Measurements from ENCODE around the gene MRPS30.
A peak's percentile ranks its signal among the peaks of the same experiment; 100 is the strongest.
"Not testable (repeated sequence)": the region's sequence is repeated elsewhere in the genome, so short reads cannot be mapped to it uniquely, and the experiment has no call there.

The MRPS30 gene

DNA sequence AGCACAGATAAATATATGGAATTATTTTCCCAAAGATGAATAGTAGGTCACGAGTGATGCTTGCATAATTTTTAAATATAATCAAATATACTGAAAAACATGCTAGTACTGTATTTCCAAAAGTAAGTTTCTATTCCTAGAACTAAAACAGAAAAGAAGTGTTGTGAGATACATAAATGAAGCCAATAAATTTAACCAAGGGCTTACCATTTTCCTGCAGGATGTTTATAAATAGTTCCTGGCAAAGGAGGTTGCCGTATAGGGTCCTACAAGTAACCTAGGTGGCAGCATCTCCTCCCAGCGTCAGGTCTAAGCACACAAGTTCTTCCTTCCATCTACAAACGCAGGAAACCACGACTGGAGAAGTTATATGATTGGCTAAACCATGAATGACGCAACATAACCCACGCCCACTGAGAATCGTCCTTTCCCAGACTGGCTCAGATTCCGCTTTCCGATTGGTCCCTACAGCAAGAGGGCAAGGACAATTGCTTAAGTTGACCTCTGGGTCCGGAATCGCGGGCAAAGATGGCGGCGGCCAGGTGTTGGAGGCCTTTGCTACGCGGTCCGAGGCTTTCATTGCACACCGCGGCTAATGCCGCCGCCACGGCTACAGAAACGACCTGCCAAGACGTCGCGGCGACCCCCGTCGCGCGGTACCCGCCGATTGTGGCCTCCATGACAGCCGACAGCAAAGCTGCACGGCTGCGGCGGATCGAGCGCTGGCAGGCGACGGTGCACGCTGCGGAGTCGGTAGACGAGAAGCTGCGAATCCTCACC lies at the start of gene MRPS30:
MRPS30 (plus strand) TSS at position 513 of the 780 bp plus-strand sequence; CDS start at position 529, 16 bp downstream.
- Histone ChIP-seq H3K4me3 (ENCODE audit: low read depth, low read length) (peak within 1 kb of the TSS; percentile 89), H3K27ac (peak within 1 kb of the TSS; percentile 54), H3K27me3 (replicated peaks) (no peaks in the 10 kb centered on the region), H3K36me3 (replicated peaks) (peaks cover 2% of the 10 kb centered on the region)
- TF ChIP-seq, protein P1, sequence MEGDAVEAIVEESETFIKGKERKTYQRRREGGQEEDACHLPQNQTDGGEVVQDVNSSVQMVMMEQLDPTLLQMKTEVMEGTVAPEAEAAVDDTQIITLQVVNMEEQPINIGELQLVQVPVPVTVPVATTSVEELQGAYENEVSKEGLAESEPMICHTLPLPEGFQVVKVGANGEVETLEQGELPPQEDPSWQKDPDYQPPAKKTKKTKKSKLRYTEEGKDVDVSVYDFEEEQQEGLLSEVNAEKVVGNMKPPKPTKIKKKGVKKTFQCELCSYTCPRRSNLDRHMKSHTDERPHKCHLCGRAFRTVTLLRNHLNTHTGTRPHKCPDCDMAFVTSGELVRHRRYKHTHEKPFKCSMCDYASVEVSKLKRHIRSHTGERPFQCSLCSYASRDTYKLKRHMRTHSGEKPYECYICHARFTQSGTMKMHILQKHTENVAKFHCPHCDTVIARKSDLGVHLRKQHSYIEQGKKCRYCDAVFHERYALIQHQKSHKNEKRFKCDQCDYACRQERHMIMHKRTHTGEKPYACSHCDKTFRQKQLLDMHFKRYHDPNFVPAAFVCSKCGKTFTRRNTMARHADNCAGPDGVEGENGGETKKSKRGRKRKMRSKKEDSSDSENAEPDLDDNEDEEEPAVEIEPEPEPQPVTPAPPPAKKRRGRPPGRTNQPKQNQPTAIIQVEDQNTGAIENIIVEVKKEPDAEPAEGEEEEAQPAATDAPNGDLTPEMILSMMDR (IDR thresholded peaks at IDR 0.05; ENCODE audit: low read depth, low read length, missing control alignments) = peak; percentile 66
- in situ Hi-C loops (cut with HindIII; ENCODE audit: low pct_ligation_motif_present, low sequenced_read_pairs) = no loop called here
- peak; percentile 99 for DNase-seq

DNA sequence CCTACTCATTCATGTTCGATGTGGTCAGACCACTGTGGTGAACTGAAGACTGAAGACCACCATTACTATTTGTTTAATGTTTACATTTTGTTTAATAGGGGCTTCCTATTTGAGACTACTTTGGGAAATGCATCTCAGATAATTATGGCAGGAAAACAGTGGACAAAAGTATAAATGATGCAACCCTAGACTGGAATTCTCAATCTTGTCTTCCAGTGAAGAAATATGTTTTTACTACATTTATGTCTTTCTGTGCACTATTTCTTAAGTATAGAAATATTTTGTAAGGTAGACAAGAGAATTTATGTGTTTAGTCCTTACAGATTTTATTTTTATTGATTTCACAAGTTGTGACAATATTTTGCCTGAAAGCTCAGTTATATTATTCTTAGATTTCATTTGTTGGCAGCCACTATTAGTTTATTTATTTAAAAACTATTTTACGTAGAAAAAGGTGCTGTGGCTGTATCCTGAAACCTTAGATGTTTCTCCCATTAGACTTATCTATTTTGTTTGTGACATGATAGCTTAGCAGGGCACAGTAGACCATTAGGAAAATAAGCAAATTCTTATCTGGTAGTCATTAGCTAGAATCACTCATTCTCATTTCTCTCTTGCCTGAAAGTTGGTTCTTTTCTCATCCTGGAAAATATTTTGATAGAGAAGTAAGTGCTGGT lies 39.4 kb upstream of the MRPS30 start:
- H3K27ac ChIP-seq = no peak overlapping the region
- TF ChIP-seq, protein P1 (IDR thresholded peaks at IDR 0.05; ENCODE audit: low read depth, low read length, missing control alignments) = no peak
- no peaks in the 10 kb centered on the region for H3K27me3 ChIP-seq (replicated peaks)
- no peak overlapping the region for H3K4me3 ChIP-seq (ENCODE audit: low read depth, low read length)
- in situ Hi-C loops (cut with HindIII; ENCODE audit: low pct_ligation_motif_present, low sequenced_read_pairs) = no loop called here
- no peaks in the 10 kb centered on the region for H3K36me3 ChIP-seq (replicated peaks)
- no peak for DNase-seq

DNA sequence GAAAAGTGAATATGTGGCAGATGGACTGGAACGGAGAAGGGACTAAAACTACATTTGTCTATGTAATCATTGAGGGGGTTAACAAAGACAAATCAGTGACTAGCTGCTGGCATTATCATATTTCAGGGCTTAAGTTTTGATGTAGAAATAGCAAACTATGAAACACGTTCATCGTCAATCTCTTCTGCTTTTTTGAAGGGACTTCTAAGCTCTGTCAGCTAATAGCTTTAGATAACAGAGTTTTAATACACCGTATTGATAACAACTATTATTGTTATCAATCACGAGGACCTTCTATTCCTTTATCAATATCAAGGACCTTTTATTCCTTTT lies 38.9 kb upstream of the MRPS30 start:
- H3K27me3 ChIP-seq (replicated peaks) = no peaks in the 10 kb centered on the region
- in situ Hi-C loops (cut with HindIII; ENCODE audit: low pct_ligation_motif_present, low sequenced_read_pairs) = no loop called here
- no peak for DNase-seq
- H3K4me3 ChIP-seq (ENCODE audit: low read depth, low read length) = no peak overlapping the region
- H3K36me3 ChIP-seq (replicated peaks) = no peaks in the 10 kb centered on the region
- H3K27ac ChIP-seq = no peak overlapping the region
- TF ChIP-seq, protein P1 (IDR thresholded peaks at IDR 0.05; ENCODE audit: low read depth, low read length, missing control alignments) = no peak

DNA sequence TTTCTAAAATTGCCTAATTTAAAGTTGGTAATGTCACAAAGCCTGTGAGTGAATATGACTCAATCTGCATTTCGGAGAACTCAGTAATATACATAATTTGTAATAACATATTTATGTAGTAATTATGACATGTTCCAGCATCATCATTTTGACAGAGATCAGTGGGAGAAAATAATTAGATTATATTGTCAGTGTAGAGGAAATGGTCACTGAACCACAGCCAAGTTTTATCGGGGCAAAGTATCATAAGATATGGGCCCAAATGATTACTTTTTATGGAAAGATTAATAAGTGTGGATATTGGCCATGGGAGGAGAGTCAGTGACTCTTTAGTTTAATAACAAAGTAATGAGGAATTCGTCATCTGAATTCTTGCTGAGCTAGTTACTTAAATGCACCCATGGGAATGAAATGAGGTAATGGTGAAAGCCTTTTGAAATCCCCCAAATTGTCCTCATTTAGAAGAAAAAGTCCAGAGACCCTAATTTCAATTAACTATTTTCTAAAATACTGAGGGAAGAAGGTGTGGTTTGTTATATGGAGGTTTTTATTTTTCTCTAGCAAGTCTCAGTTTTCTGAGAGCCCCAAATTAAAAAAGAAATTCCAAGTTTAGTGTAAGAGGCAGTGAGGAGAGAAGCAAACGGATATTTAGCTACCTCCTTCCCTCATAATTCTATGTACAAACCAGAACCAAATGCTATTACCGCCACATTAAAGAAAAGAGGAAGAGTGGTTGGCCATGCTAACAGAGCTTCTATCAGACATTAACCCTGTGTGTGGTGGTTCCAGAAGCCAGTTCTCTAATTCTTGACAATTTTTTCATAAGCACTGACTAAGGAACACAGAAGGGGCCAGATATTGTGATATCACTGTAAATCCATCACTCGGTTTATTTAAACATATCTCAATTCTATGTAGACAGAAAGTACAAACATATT lies 37.7 kb upstream of the MRPS30 start:
- Histone ChIP-seq H3K27me3 (replicated peaks) (no peaks in the 10 kb centered on the region), H3K27ac (no peak overlapping the region), H3K4me3 (ENCODE audit: low read depth, low read length) (no peak overlapping the region), H3K36me3 (replicated peaks) (no peaks in the 10 kb centered on the region)
- TF ChIP-seq, protein P1 (IDR thresholded peaks at IDR 0.05; ENCODE audit: low read depth, low read length, missing control alignments) = no peak
- in situ Hi-C loops (cut with HindIII; ENCODE audit: low pct_ligation_motif_present, low sequenced_read_pairs) = no loop called here
- DNase-seq = no peak

DNA sequence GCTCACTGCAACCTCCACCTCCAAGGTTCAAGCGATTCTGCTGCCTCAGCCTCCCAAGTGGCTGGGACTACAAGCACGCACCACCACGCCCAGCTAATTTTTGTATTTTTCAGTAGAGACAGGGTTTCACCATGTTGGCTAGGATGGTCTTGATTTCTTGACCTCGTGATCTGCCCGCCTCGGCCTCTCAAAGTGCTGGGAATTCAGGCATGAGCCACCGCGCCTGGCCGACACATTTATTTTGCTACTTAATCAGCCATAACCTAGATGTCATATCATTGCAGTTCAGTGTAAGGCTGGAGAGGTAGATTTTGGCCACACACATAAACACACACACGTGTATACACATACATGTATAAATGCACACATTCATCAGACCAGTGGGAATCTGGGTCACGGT lies 36.4 kb upstream of the MRPS30 start:
- DNase-seq; H3K27ac ChIP-seq; H3K4me3 ChIP-seq (ENCODE audit: low read depth, low read length); H3K27me3 ChIP-seq (replicated peaks); in situ Hi-C loops (cut with HindIII; ENCODE audit: low pct_ligation_motif_present, low sequenced_read_pairs); H3K36me3 ChIP-seq (replicated peaks): not testable (repeated sequence)
